Smooth muscle cell (in vitro differentiated cells): Measurements from ENCODE around the gene ABCC4. TPM values are rescaled to one million over a fixed set of nuclear protein-coding genes. Genes with fewer than 3 reads are reported as not detected.

Experiments used
- DNase-seq: peaks from one replicate; lab custom pipeline; 2025; ENCODE audit not compliant: unreplicated experiment; lab: John Stamatoyannopoulos, UW
- H2AFZ ChIP-seq: fragments of 200-600 bp; sonication (generic); 2 replicates; pipeline ENCODE4 v1.6.0; 2016; ENCODE audit warnings: antibody characterized with exemption, low read depth, mild to moderate bottlenecking
- H3F3A ChIP-seq: fragments of 200-600 bp; sonication (generic); 2 replicates; pipeline ENCODE4 v1.6.0; 2017; ENCODE audit warnings: antibody characterized with exemption, low read depth
- H3K27ac ChIP-seq: fragments of 200-600 bp; sonication (generic); 2 replicates; pipeline ENCODE4 v1.5.1; 2016; ENCODE audit warnings: low read depth, mild to moderate bottlenecking
- H3K27me3 ChIP-seq: fragments of 200-600 bp; sonication (generic); 2 replicates; pipeline ENCODE4 v1.6.1; 2016; ENCODE audit warnings: low read depth, mild to moderate bottlenecking
- H3K36me3 ChIP-seq: fragments of 200-600 bp; sonication (generic); 2 replicates; pipeline ENCODE4 v1.5.1; 2016; ENCODE audit warnings: low read depth
- H3K4me1 ChIP-seq: fragments of 200-600 bp; sonication (generic); 2 replicates; pipeline ENCODE4 v1.5.1; 2016; ENCODE audit warnings: low read depth
- H3K4me2 ChIP-seq: fragments of 200-600 bp; sonication (generic); 2 replicates; pipeline ENCODE4 v1.6.0; 2016; ENCODE audit warnings: mild to moderate bottlenecking
- H3K4me3 ChIP-seq: fragments of 200-600 bp; sonication (generic); 2 replicates; pipeline ENCODE4 v1.5.1; 2016; ENCODE audit warnings: mild to moderate bottlenecking
- H3K79me2 ChIP-seq: fragments of 200-600 bp; sonication (generic); 2 replicates; pipeline ENCODE4 v1.6.0; 2016; ENCODE audit warnings: low read depth, mild to moderate bottlenecking
- H3K9ac ChIP-seq: fragments of 200-600 bp; sonication (generic); 2 replicates; pipeline ENCODE4 v1.6.0; 2016; ENCODE audit warnings: low read depth
- H3K9me3 ChIP-seq: fragments of 200-600 bp; sonication (generic); replicated peaks from 2 replicates; pipeline ENCODE4 v1.5.1; 2016; ENCODE audit warnings: low read depth
- H4K20me1 ChIP-seq: fragments of 200-600 bp; sonication (generic); 2 replicates; pipeline ENCODE4 v1.6.0; 2016; ENCODE audit warnings: low read depth
- WGBS: methylation state at CpG from one replicate; pipeline ENCODE4 v1.1.7; 2016; ENCODE audit warnings: low lambda C conversion rate; 5-methylcytosine and 5-hydroxymethylcytosine counted together
- polyA plus RNA-seq: library from polyadenylated mRNA; unstranded; fragments of >200 nt; fragmentation: Nextera tagmentation; extraction: Ambion mirVana; gene quantifications from 2 replicates; pipeline ENCODE4 v1.2.1, GENCODE V29; 2016
- total RNA-seq: library from RNA; depleted of rRNA; stranded (reverse); fragments of >200 nt; gene quantifications from 2 replicates; pipeline ENCODE4 v1.2.3, GENCODE V29; 2014
- TF ChIP-seq, protein P1 (sequence below): fragments of 200-600 bp; sonication (generic); IDR thresholded peaks from 2 replicates; pipeline ENCODE4 v1.5.1; 2017; ENCODE audit warnings: borderline replicate concordance, mild to moderate bottlenecking, antibody characterized with exemption; ENCODE audit not compliant: insufficient read depth, poor library complexity, severe bottlenecking

Gene ABCC4
- total and polyA plus RNA-seq, 2 experiments from 2014 or later, result 11.9 to 37.7 TPM

DNA sequence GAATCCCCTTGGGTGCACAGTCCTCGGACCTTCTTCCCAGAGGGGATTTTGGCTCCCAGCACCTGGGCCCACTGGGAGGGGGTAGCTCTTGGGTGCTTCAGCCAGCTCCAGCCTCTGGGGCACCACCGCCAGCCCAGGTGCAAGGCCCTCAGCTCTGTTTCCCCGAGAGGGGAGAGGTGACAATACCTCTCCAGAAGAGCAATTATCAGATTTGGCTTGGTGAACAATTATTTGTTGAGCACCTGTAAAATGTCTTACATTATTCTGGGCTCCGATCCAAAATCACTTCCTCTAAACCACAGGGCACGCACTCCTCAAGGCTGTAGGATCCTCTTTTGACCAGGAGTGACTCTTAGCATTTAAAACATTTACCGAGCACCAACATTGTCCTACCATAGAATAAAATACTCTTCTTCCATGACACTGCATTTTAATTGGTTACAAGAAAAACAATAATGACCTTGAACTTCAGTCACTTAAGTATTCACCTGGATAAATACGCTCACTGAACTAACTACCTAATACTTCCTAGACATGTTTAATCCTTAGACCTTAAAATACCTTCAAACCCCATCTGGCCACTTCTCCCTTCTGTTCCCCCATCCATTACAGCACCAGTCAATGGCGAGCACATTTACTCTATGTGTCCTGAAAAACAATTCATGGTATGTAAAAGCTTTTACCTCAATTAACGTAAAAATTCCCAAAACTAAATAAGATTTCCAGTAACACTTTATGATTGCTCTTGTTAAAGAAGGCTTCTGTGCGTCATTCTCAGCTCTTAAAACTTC lies 54.8 kb downstream of the ABCC4 start:
- TF ChIP-seq, protein P1, sequence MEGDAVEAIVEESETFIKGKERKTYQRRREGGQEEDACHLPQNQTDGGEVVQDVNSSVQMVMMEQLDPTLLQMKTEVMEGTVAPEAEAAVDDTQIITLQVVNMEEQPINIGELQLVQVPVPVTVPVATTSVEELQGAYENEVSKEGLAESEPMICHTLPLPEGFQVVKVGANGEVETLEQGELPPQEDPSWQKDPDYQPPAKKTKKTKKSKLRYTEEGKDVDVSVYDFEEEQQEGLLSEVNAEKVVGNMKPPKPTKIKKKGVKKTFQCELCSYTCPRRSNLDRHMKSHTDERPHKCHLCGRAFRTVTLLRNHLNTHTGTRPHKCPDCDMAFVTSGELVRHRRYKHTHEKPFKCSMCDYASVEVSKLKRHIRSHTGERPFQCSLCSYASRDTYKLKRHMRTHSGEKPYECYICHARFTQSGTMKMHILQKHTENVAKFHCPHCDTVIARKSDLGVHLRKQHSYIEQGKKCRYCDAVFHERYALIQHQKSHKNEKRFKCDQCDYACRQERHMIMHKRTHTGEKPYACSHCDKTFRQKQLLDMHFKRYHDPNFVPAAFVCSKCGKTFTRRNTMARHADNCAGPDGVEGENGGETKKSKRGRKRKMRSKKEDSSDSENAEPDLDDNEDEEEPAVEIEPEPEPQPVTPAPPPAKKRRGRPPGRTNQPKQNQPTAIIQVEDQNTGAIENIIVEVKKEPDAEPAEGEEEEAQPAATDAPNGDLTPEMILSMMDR, result no peak
- H3K27ac ChIP-seq, result no peak overlapping the region
- H3K27me3 ChIP-seq, result no peaks in the 10 kb centered on the region
- H3K9me3 ChIP-seq, result no peaks in the 10 kb centered on the region
- WGBS, result 88% methylated on average over 10 of the region's 10 CpGs
- no peak overlapping the region for H2AFZ ChIP-seq
- no peaks in the 10 kb centered on the region for H3F3A ChIP-seq
- no peaks in the 10 kb centered on the region for H4K20me1 ChIP-seq
- no peaks in the 10 kb centered on the region for H3K36me3 ChIP-seq
- H3K4me2 ChIP-seq, result no peak overlapping the region
- no peaks in the 10 kb centered on the region for H3K4me1 ChIP-seq
- DNase-seq, result no peak
- H3K9ac ChIP-seq, result no peak overlapping the region
- H3K79me2 ChIP-seq, result no peaks in the 10 kb centered on the region
- H3K4me3 ChIP-seq, result no peak overlapping the region

DNA sequence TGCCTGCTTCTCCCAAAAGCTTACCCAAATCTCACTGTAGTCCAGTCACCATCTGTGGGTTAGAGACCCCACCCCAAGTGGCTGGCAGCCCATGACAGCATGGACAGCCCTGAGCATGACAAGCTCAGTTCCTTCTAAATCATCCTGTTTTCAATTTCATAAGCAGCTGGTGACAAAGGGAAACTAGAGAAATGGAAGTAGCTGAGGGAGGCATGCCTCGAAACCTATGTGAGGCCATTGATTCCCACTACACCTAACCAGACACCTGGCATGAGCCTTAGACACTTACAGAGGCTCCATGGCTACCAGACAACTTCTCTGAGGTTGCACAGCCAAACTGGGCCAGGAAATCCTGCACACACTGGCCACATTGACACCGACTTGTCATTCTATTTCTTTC lies 56.2 kb downstream of the ABCC4 start:
- Histone ChIP-seq H3K4me3 (no peak overlapping the region), H3K27me3 (no peaks in the 10 kb centered on the region), H3K27ac (no peak overlapping the region), H3K79me2 (no peaks in the 10 kb centered on the region), H2AFZ (no peak overlapping the region), H3K9ac (no peak overlapping the region), H3K4me1 (no peaks in the 10 kb centered on the region), H3K4me2 (no peak overlapping the region), H4K20me1 (no peaks in the 10 kb centered on the region), H3K36me3 (no peaks in the 10 kb centered on the region), H3F3A (no peaks in the 10 kb centered on the region), H3K9me3 (no peaks in the 10 kb centered on the region)
- TF ChIP-seq, protein P1, result no peak
- 92% methylated on average over 2 of the region's 2 CpGs for WGBS
- no peak for DNase-seq

DNA sequence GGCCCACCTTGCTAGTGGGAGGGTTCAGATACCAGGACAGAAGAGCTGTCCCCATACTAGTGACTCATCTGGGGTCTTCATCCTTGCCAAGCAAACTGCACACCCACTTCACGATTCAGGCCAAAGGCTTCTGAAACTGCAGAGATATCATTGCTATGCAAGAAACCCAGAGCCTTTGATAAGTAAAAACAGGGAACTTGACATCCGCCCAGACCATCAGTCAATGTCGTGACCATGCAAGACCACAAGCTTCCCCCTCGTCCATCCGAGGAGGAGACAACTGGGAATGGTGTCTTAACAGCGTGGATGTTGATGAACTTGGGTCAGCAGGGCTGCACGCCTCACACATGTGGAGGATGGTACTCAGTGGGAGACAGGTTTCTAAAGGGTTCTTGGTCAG lies 58.0 kb downstream of the ABCC4 start:
- H3K79me2 ChIP-seq, result no peaks in the 10 kb centered on the region
- no peaks in the 10 kb centered on the region for H3K27me3 ChIP-seq
- H3F3A ChIP-seq, result no peaks in the 10 kb centered on the region
- no peaks in the 10 kb centered on the region for H3K4me1 ChIP-seq
- H4K20me1 ChIP-seq, result peaks cover 6% of the 10 kb centered on the region
- WGBS, result 58% methylated on average over 7 of the region's 7 CpGs
- no peak overlapping the region for H2AFZ ChIP-seq
- no peak overlapping the region for H3K27ac ChIP-seq
- H3K9me3 ChIP-seq, result no peaks in the 10 kb centered on the region
- no peak overlapping the region for H3K4me3 ChIP-seq
- H3K36me3 ChIP-seq, result no peaks in the 10 kb centered on the region
- H3K9ac ChIP-seq, result no peak overlapping the region
- TF ChIP-seq, protein P1, result no peak
- no peak for DNase-seq
- no peak overlapping the region for H3K4me2 ChIP-seq

DNA sequence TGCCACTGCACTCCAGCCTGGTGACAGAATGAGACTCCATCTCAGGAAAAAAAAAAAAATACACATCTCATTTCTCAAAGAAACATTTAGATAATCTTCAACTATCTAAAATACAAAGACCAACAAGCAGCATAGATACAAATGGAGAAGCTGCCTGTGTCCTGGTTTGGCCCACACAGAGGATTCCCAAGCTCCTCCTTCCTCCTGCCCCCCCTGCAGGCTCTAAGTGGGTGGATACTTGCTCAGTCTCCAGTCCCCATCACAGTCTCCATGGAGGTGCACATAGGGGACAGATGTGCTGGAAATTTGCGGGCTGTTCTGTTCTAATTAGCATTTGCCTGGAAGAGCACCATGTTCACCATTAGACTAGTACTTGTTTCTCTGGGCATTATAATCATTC lies 59.9 kb downstream of the ABCC4 start:
- Histone ChIP-seq H3K79me2 (no peaks in the 10 kb centered on the region), H3K27ac (no peak overlapping the region), H3K9ac (no peak overlapping the region), H2AFZ (no peak overlapping the region), H3K4me1 (no peaks in the 10 kb centered on the region), H3K36me3 (no peaks in the 10 kb centered on the region), H4K20me1 (peaks cover 6% of the 10 kb centered on the region), H3K27me3 (no peaks in the 10 kb centered on the region), H3F3A (no peaks in the 10 kb centered on the region), H3K9me3 (no peaks in the 10 kb centered on the region), H3K4me3 (no peak overlapping the region), H3K4me2 (no peak overlapping the region)
- TF ChIP-seq, protein P1, result no peak
- WGBS, result 93% methylated on average over 1 of the region's 1 CpG
- DNase-seq, result no peak
